C4-2B (cell line): ENCODE measurements around the gene SELP.

ENCODE experiments used
- H3K27ac ChIP-seq: fragments of 450-650 bp; 2 replicates; pipeline ENCODE4 v1.5.1; 2017
- ZFX ChIP-seq: fragments of 450-650 bp; IDR thresholded peaks from 2 replicates; pipeline ENCODE4 v1.6.1; 2017
- TF ChIP-seq, protein P1 (sequence below): fragments of 450-650 bp; conservative IDR thresholded peaks from 2 replicates; pipeline ENCODE4 v1.5.1; 2017; ENCODE audit warnings: mild to moderate bottlenecking

The SELP gene

DNA sequence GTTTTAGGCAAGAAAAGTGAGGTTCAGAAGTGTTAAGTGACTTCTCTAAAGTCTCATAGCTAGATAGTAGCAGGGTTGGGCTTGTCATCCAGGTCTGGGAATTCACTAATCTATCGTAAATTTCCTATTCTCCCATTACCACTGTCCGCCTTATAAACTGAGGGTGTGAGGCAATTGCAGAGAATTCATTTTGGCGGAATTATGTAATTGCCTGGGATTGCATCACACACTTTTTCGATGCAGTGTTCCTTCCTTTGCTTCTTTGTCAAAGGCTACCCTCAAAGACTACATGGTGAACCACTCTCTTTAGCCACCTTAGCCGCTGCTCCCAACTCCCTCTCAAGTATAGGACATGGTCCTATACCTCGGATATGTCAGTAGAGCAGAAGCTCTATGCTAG lies 19.1 kb downstream of the SELP start:
- no peak for TF ChIP-seq ZFX
- TF ChIP-seq, protein P1, sequence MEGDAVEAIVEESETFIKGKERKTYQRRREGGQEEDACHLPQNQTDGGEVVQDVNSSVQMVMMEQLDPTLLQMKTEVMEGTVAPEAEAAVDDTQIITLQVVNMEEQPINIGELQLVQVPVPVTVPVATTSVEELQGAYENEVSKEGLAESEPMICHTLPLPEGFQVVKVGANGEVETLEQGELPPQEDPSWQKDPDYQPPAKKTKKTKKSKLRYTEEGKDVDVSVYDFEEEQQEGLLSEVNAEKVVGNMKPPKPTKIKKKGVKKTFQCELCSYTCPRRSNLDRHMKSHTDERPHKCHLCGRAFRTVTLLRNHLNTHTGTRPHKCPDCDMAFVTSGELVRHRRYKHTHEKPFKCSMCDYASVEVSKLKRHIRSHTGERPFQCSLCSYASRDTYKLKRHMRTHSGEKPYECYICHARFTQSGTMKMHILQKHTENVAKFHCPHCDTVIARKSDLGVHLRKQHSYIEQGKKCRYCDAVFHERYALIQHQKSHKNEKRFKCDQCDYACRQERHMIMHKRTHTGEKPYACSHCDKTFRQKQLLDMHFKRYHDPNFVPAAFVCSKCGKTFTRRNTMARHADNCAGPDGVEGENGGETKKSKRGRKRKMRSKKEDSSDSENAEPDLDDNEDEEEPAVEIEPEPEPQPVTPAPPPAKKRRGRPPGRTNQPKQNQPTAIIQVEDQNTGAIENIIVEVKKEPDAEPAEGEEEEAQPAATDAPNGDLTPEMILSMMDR = no peak
- H3K27ac ChIP-seq = no peak overlapping the region

DNA sequence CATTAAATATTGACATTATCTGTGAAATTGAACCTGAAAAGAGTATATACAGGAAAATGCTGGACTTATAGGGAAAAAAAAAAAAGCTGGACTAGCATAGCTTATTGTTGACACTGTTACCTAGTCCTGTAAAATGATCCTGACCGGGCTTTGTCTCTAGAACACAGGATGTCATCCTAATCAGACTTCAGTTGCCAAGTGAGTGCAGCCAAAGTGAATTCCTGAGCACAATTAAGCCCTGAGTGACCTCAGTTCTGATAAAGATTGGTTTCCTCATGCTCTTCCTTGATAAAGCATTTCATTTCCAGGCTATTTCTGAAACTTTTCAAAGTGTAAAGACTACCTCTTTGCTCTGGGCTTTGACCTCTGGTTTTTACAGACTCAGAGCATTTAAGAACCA lies 19.8 kb downstream of the SELP start:
- TF ChIP-seq, protein P1 = no peak
- TF ChIP-seq ZFX = no peak
- no peak overlapping the region for H3K27ac ChIP-seq

DNA sequence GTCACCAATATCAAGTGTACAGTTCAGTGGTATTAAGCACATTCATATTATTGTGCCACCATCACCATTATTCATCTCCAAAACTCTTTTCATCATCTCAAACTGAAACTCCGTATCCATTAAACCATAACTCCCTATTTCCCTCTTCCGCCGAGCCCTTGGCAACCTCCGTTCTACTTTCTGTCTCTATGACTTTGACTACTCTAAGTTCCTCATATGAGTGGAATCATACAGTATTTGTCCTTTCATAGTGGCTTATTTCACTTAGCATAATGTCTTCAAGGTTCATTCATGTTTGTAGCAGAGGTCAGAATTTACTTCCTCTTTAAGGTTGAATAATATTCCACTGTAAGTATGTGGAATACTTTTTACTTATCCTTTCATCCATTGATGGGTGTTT lies 21.7 kb downstream of the SELP start:
- H3K27ac ChIP-seq = no peak overlapping the region
- TF ChIP-seq ZFX = no peak
- TF ChIP-seq, protein P1 = no peak

DNA sequence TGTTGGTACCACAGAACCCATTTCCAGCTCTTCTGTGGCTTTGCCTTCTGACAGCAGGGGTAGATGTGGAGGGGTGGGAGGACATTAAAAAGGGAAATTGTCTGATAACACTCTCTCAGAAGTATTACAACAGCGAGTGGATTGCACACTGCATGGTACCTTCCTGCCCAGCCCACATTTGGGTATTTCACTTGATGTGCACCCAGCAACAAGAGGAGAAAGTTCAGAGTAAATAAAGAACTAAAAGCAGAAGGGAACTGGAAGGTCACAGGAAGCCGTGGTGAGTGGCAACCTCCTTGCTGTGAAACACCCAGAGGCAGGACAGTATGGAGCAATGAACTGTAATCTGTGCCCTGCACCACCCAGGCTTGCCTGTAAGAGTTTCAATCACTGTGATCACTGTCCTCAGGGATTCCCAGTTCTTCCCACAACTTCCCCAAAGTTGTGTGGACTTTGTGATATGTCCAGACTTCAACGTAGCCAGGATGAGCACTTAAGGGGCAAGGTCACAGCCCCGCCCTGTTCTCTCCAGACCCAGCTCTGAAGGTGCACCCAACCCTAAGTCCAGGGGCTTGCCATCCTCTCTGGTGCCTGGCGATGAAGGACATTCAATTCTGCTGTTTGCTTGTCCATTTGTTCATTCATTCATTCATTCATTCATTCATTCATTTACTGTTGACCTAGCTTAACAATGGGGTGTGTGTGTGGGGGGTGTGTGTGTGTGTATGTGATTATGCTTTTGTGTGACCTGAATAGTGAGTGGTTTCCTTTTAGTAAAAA lies 25.0 kb downstream of the SELP start:
- H3K27ac ChIP-seq = no peak overlapping the region
- no peak for TF ChIP-seq ZFX
- TF ChIP-seq, protein P1 = no peak

DNA sequence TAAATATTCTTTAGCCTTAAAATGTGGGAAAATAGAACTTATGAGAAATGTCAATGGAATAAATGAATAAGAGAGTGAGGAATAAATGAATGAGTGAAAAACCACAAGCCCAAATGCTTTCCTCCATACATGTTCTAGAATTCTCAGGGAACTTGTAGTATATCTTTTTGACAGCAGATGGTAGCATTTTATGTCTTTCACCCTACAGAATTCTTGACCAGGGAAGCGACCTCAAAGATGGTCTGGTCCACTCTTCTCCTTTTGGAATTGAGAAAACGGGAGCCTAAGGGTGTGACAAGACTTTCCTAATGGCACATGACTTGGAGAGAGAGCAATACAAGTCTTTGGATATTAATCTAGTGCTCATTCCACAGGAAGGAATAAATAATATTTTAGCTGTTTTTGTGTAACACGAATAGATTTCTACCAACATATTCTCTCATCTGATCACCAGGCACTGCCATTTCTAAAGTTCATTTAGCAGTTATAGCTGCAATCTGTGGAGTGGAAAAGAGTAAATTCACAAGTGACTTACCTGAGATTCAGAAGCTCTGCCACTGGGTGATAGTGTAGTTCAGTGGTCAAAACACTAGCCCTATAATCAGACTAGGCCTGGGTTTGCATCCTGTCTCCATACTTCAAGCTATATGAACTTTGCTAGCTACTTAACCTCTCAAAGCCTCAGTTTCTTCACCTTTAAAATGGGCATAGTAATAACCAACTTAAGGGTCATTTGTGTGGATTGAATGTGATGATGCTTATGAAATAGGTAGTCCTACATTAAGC lies 28.6 kb downstream of the SELP start:
- TF ChIP-seq ZFX = no peak
- TF ChIP-seq, protein P1 = peak; percentile 60
- no peak overlapping the region for H3K27ac ChIP-seq

DNA sequence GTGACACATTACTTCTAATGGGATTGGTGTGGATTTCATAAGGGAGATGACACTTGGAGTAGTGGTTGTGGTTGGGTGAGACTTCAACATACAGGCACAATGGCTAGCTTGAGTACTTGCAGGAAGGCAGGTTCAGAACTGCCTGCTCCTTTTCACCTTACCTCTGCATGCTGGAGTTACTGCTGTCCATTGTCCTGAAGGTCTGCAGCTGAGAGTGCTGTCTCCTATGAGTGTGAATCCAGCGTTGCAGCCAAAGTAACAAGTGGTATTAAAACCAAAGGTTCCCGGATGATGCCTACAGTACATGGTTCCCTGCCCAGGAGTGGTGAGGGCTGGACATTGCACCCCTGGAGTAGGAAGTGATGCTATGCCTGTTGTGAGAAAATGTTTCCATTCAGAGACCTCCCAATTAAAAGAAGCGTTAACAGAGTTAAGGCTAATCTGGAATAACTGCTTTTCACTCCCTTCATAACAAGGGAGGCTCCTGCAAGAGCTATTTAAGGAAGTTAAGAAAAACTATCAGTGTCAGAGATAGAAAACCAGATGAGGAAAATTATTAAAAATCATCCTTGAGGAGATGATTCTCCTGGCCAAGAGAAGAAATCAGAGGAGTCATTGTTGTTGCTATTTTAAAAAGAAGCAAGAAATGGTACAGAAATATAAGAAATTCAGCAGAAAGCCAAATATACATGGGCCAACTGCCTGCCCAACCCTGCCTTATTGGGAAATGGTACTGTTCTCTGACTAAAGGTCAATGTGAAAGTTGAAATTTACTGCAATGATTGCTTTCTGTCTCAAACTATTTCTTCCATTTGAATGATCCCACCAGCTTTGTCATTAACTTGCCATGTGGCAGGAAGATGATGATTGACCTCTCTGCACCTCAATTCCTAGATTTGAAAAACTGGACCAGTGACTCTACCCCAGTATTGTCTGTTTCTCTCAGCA lies 33.9 kb downstream of the SELP start:
- no peak overlapping the region for H3K27ac ChIP-seq
- TF ChIP-seq ZFX = no peak

DNA sequence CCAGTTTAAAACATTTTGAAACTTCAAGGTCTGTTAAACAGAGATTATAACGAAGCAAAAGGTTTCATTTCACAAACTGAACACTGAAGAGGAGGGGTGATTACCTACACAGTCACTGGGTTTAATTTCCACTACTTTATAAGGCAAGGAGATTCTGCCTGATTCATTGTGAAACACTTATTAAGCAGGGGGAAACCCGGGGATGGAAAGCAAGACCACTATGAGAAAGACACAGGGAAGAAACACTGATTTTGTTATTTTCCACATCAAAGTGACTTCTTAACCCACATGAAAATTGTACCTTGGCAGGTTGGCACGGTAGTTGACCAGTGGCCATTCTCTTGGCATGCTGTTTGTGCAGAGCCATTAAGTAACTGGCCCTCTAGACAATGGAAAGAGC lies 35.5 kb downstream of the SELP start:
- no peak overlapping the region for H3K27ac ChIP-seq
- TF ChIP-seq, protein P1 = no peak
- no peak for TF ChIP-seq ZFX
